K562 (cell line): ENCODE results near the gene PATL2. TPM values are rescaled to one million over a fixed set of nuclear protein-coding genes. Genes with fewer than 3 reads are reported as not detected.

Experiments used
- ATAC-seq: fragments of 200-7000 bp; cut with Tn5 transposase; 3 replicates; pipeline ENCODE4 v1.9.1; 2020; ENCODE audit warnings: moderate library complexity
- BruUV-seq: library from RNA; stranded (reverse); fragments of 400-500 nt; replicated peaks from 2 replicates; lab custom pipeline; 2021; lab: Mats Ljungman, UMichigan
- CTCF ChIA-PET: fragments of 300-600 bp; formaldehyde crosslinking; extraction: SDS; loops from one replicate; lab custom pipeline; 2021; ENCODE audit warnings: low intra/inter-chr PET ratio; lab: Yijun Ruan, JAX
- POLR2A ChIA-PET: fragments of 300-600, 350-650 bp; sonication (Branson Sonifier 250); formaldehyde crosslinking; extraction: SDS; loops from one replicate; lab custom pipeline; 2021; ENCODE audit warnings: antibody characterized with exemption, inconsistent platforms; lab: Yijun Ruan, JAX
- DNase-seq, 4 experiments: peaks; one replicate each; pipeline versions ENCODE4 v3.0.0 to v3.0.0-alpha.2; 2011 to 2018; ENCODE audit warnings: low spot score in 3 of 4, mixed read lengths in 3 of 4; ENCODE audit errors: extremely low read depth in 1 of 4
- FAIRE-seq: peaks from 2 replicates; lab custom pipeline; 2011; peaks lifted over from hg19 to GRCh38; lab: Jason Lieb, UNC
- H2AFZ ChIP-seq: 2 replicates; pipeline ENCODE4 v1.6.0; 2011; ENCODE audit warnings: low read depth, low read length, control low read depth, inconsistent platforms
- H3K27ac ChIP-seq: fragments of 200-600 bp; 3 replicates; pipeline ENCODE4 v1.8.0; 2011; ENCODE audit warnings: low read depth, mild to moderate bottlenecking, control low read depth, inconsistent platforms, low read length, moderate library complexity, mixed read lengths; ENCODE audit errors: extremely low read depth
- H3K27me3 ChIP-seq, 2 experiments: fragments of 300-600 bp in 1 of 2; 2 replicates in 1 of 2; 3 replicates in 1 of 2; pipeline versions ENCODE4 v1.6.0 to v1.8.0; 2011; ENCODE audit warnings: inconsistent platforms in 2 of 2, low read length in 2 of 2, mild to moderate bottlenecking in 1 of 2, mixed read lengths in 1 of 2, moderate library complexity in 1 of 2; ENCODE audit not compliant: control insufficient read depth in 2 of 2, insufficient read depth in 2 of 2
- H3K36me3 ChIP-seq: fragments of 300-600 bp; 3 replicates; pipeline ENCODE4 v1.8.0; 2011; ENCODE audit warnings: mild to moderate bottlenecking, low read length, inconsistent platforms; ENCODE audit not compliant: control insufficient read depth, insufficient read depth
- H3K4me1 ChIP-seq, 2 experiments: fragments of 200-600 bp in 1 of 2; replicated peaks in 1 of 2; 2 replicates in 1 of 2; 3 replicates in 1 of 2; pipeline versions ENCODE4 v1.5.1 to v1.8.0; 2011; ENCODE audit warnings: inconsistent platforms in 2 of 2, low read length in 2 of 2, mild to moderate bottlenecking in 1 of 2, mixed read lengths in 1 of 2, moderate library complexity in 1 of 2; ENCODE audit not compliant: control insufficient read depth in 2 of 2, insufficient read depth in 2 of 2
- H3K4me2 ChIP-seq: 2 replicates; pipeline ENCODE4 v1.6.1; 2011; ENCODE audit warnings: low read length, control low read depth, inconsistent platforms, mixed read lengths; ENCODE audit not compliant: insufficient read depth
- H3K4me3 ChIP-seq: fragments of 200-600 bp; sonication (generic), shearing (Covaris generic); 2 replicates; pipeline ENCODE4 v1.5.1; 2016; ENCODE audit warnings: control low read depth, inconsistent platforms
- H3K79me2 ChIP-seq: fragments of 200-600 bp; 3 replicates; pipeline ENCODE4 v1.8.0; 2011; ENCODE audit warnings: low read length, inconsistent platforms; ENCODE audit not compliant: control insufficient read depth, insufficient read depth
- H3K9ac ChIP-seq, 2 experiments: 2 replicates each; pipeline versions ENCODE4 v1.6.0 to v1.6.1; 2011; ENCODE audit warnings: low read depth in 2 of 2, low read length in 2 of 2, control low read depth in 1 of 2, inconsistent platforms in 1 of 2, mild to moderate bottlenecking in 1 of 2, mixed read lengths in 1 of 2; ENCODE audit not compliant: insufficient read depth in 1 of 2
- H3K9me1 ChIP-seq: one replicate; pipeline ENCODE4 v1.6.0; 2011; ENCODE audit warnings: inconsistent platforms, mild to moderate bottlenecking, low read length, moderate library complexity; ENCODE audit not compliant: control insufficient read depth, insufficient read depth
- H3K9me3 ChIP-seq: replicated peaks from 2 replicates; pipeline ENCODE4 v1.5.1; 2011; ENCODE audit warnings: low read depth, low read length, inconsistent platforms; ENCODE audit not compliant: control insufficient read depth, insufficient read depth
- H4K20me1 ChIP-seq: replicated peaks from 2 replicates; pipeline ENCODE4 v1.6.1; 2011; ENCODE audit warnings: low read length, inconsistent platforms, mixed read lengths; ENCODE audit not compliant: control insufficient read depth, insufficient read depth
- POLR2G ChIP-seq: fragments of 200-400 bp; formaldehyde crosslinking; IDR thresholded peaks from 2 replicates; pipeline ENCODE4 v1.6.1; 2017; ENCODE audit warnings: low read depth, mild to moderate bottlenecking, antibody characterized with exemption, low read length, moderate library complexity
- RBFOX2 ChIP-seq: fragments of 200-400 bp; formaldehyde crosslinking; IDR thresholded peaks from 2 replicates; pipeline ENCODE4 v1.6.1; 2017; ENCODE audit warnings: low read depth, mild to moderate bottlenecking, low read length, moderate library complexity
- TRIM28 ChIP-seq: fragments of 450-650 bp; IDR thresholded peaks from 2 replicates; pipeline ENCODE4 v1.6.1; 2017
- ZEB2 ChIP-seq: fragments of 450-650 bp; IDR thresholded peaks from 2 replicates; pipeline ENCODE4 v1.6.1; 2016
- ZNF551 ChIP-seq: fragments of 250-450 bp; sonication (Bioruptor Pico); IDR thresholded peaks from 2 replicates; pipeline ENCODE4 v1.5.0; 2021; ENCODE audit warnings: mild to moderate bottlenecking, moderate library complexity
- WGBS: fragments of 100-300 bp; shearing (Covaris generic); methylation state at CpG from one replicate; pipeline ENCODE4 v1.1.6; 2016; ENCODE audit warnings: low coverage, mixed read lengths; ENCODE audit not compliant: insufficient coverage; ENCODE audit errors: missing lambda C conversion rate; 5-methylcytosine and 5-hydroxymethylcytosine counted together
- in situ Hi-C: fragments of 300-500 bp; cut with MboI; formaldehyde crosslinking; loops from 4 replicates; pipeline ENCODE4 v1.15.0; 2018; ENCODE audit warnings: inconsistent platforms, mixed read lengths
- intact Hi-C: fragments of 100-400 bp; cut with micrococcal nuclease; formaldehyde crosslinking; loops from 2 replicates; pipeline ENCODE4 v1.14.2; 2022
- polyA plus RNA-seq, 8 experiments: library from polyadenylated mRNA; depleted of rRNA in 4 of 8; stranded (reverse) in 5 of 8; unstranded in 3 of 8; fragments of >200 nt; fragmentation: Nextera tagmentation in 2 of 8; fragmentation: Illumina TruSeq in 1 of 8; extraction: Ambion mirVana in 2 of 8; extraction: Trizol in 1 of 8; gene quantifications; 2 replicates each; pipeline versions ENCODE4 v1.2.1 to v1.2.3, GENCODE V29; 2011 to 2014; ENCODE audit warnings: inconsistent platforms in 1 of 8, missing spikeins in 1 of 8
- total RNA-seq, 7 experiments: library from RNA; depleted of rRNA in 6 of 7; stranded (reverse); fragments of >200 nt in 6 of 7; fragmentation: Illumina TruSeq in 2 of 7; extraction: Trizol in 2 of 7; gene quantifications; 2 replicates each; pipeline versions ENCODE4 v1.2.1 to v1.2.3, GENCODE V29; 2011 to 2021; ENCODE audit warnings: low replicate concordance in 1 of 7
- TF ChIP-seq, protein P1 (sequence below), 2 experiments: fragments of 450-650 bp; IDR thresholded peaks; 2 replicates each; pipeline ENCODE4 v1.6.1; 2016
- TF ChIP-seq, protein P2 (sequence below): fragments of 250-450 bp; sonication (Bioruptor Pico); IDR thresholded peaks from 2 replicates; pipeline ENCODE4 v1.4.0; 2020; ENCODE audit warnings: mild to moderate bottlenecking, moderate library complexity

The PATL2 gene
- total and polyA plus RNA-seq, 9 of the 15 experiments (the other 6 are each of a cell fraction or from before 2014, with no cell fraction given), result 0.42 to 1.1 (median 0.86) TPM

DNA sequence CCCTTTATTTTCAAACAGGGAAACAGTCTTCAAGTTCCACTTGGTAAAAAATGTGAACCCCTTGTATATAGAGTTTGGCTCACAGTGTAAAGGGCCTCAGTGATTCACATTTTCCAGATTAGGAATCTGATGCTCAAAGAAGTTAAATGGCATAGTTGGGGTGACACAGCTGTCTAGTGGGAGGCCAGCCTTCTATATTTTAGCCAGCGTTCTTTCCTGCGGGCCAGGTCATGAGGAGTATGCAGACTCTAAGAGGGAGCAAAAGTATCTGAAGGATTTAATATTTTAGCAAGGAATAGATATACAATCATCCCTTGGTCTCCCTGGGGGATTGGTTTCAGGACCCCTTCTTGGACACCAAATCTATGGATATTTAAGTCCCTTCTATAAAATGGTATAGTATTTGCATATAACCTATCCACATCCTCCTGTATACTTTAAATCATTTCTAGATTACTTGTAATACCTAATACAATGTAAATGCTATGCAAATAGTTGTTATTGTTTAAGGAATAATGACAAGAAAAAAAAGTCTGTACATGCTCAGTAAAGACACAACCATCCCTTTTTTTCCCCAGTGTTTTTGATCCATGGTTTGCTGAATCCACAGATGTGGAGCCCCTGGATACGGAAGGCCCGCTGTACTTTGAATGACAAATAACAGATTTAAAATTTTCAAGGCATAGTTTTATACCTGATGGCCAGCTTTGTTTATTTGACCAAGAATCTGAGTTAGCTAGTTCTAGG is 7.2 kb upstream of the PATL2 start:
- Histone ChIP-seq H3K79me2 (peaks cover 20% of the 10 kb centered on the region), H2AFZ (no peak overlapping the region), H3K27me3 (no peaks in the 10 kb centered on the region), H3K4me3 (no peak overlapping the region), H3K4me1 (peaks cover 0 to 4% of the 10 kb centered on the region in 2 experiments; a peak in 2 of 5 replicates), H3K27ac (no peak overlapping the region), H4K20me1 (0 out of 2 replicates have a peak, but pooled peaks cover 4% of the 10 kb centered on the region), H3K36me3 (peaks cover 49% of the 10 kb centered on the region), H3K9me3 (no peaks in the 10 kb centered on the region), H3K9ac (no peak overlapping the region), H3K4me2 (no peak overlapping the region), H3K9me1 (peaks cover 3% of the 10 kb centered on the region)
- POLR2A ChIA-PET, result interaction anchor here (0.7 to 4.0 kb wide), 3 partner anchors 9 to 1245 kb away, joined by 3 to 22 read pairs (median 4); no protein-coding TSS in a partner anchor
- CTCF ChIA-PET, result no interaction called here
- DNase-seq, result no peak
- no peak for TF ChIP-seq ZNF551 (CRISPR knock-in tag)
- no peak for TF ChIP-seq ZEB2
- TF ChIP-seq RBFOX2, result 0 out of 2 replicates have a peak, but pooled peaks have one; percentile 32
- TF ChIP-seq, protein P1, sequence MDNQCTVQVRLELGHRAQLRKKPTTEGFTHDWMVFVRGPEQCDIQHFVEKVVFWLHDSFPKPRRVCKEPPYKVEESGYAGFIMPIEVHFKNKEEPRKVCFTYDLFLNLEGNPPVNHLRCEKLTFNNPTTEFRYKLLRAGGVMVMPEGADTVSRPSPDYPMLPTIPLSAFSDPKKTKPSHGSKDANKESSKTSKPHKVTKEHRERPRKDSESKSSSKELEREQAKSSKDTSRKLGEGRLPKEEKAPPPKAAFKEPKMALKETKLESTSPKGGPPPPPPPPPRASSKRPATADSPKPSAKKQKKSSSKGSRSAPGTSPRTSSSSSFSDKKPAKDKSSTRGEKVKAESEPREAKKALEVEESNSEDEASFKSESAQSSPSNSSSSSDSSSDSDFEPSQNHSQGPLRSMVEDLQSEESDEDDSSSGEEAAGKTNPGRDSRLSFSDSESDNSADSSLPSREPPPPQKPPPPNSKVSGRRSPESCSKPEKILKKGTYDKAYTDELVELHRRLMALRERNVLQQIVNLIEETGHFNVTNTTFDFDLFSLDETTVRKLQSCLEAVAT (IDR thresholded peaks at IDR 0.05), result no peak
- TF ChIP-seq, protein P2, sequence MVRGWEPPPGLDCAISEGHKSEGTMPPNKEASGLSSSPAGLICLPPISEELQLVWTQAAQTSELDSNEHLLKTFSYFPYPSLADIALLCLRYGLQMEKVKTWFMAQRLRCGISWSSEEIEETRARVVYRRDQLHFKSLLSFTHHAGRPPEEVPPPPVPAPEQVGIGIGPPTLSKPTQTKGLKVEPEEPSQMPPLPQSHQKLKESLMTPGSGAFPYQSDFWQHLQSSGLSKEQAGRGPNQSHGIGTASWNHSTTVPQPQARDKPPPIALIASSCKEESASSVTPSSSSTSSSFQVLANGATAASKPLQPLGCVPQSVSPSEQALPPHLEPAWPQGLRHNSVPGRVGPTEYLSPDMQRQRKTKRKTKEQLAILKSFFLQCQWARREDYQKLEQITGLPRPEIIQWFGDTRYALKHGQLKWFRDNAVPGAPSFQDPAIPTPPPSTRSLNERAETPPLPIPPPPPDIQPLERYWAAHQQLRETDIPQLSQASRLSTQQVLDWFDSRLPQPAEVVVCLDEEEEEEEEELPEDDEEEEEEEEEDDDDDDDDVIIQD (CRISPR knock-in tag), result no peak
- TF ChIP-seq TRIM28, result no peak
- peak; percentile 26; the same call in 1 of the 2 replicates for TF ChIP-seq POLR2G
- no peak for FAIRE-seq
- ATAC-seq, result no peak
- intact Hi-C loops, result loop anchor here (10.0 kb wide), 2 partner anchors 126 to 206 kb away; no protein-coding TSS in a partner anchor
- in situ Hi-C loops, result no loop called here
- no TSS peak for BruUV-seq
- WGBS, result 66% methylated on average over 4 of the region's 4 CpGs
